ENCODE data around the gene PAIP1. TPM values are rescaled to one million over a fixed set of nuclear protein-coding genes. Genes with fewer than 3 reads are reported as not detected.
"Not testable (repeated sequence)": the region's sequence is repeated elsewhere in the genome, so short reads cannot be mapped to it uniquely, and the experiment has no call there.

Gene PAIP1
- total RNA-seq, 1 donor from 2014 or later = 120 TPM

GRCh38 chr5:43580402-43581210 is 23.7 kb upstream of the PAIP1 start:
- ATAC-seq (ENCODE audit: poor library complexity); DNase-seq; intact Hi-C loops (cut with DNase I): not testable (repeated sequence)

GRCh38 chr5:43573058-43573457 is 16.2 kb upstream of the PAIP1 start:
- DNase-seq (no peak), ATAC-seq (ENCODE audit: poor library complexity) (peak; percentile 16)
- intact Hi-C loops (cut with DNase I) = no loop called here

- intact Hi-C loops (cut with DNase I) = no loop called here
- DNase-seq (no peak), ATAC-seq (ENCODE audit: poor library complexity) (peak; percentile 84)
Measured at GRCh38 chr5:43572357-43572756, 15.5 kb upstream of the PAIP1 start.

- no peak for DNase-seq
- ATAC-seq (ENCODE audit: poor library complexity) = peak; percentile 69
- intact Hi-C loops (cut with DNase I) = no loop called here
Measured at GRCh38 chr5:43571237-43571636, 14.4 kb upstream of the PAIP1 start.

- ATAC-seq (ENCODE audit: poor library complexity) (no peak), DNase-seq (no peak)
- intact Hi-C loops (cut with DNase I) = no loop called here
Measured at GRCh38 chr5:43570450-43571158, 13.7 kb upstream of the PAIP1 start.

- no peak for ATAC-seq (ENCODE audit: poor library complexity)
- DNase-seq = no peak
- intact Hi-C loops (cut with DNase I) = no loop called here
Measured at GRCh38 chr5:43569236-43569746, 12.4 kb upstream of the PAIP1 start.

- intact Hi-C loops (cut with DNase I) = no loop called here
- no peak for DNase-seq
- no peak for ATAC-seq (ENCODE audit: poor library complexity)
Measured at GRCh38 chr5:43567967-43568366, 11.1 kb upstream of the PAIP1 start.

GRCh38 chr5:43565043-43565442 is 8.2 kb upstream of the PAIP1 start:
- DNase-seq = no peak

GRCh38 chr5:43564289-43564850 is 7.5 kb upstream of the PAIP1 start:
- ATAC-seq (ENCODE audit: poor library complexity) (no peak), DNase-seq (no peak)
- intact Hi-C loops (cut with DNase I) = no loop called here

More at GRCh38 chr5:43565043-43565442, 8.2 kb upstream of the PAIP1 start:
- intact Hi-C loops (cut with DNase I) = no loop called here
- no peak for ATAC-seq (ENCODE audit: poor library complexity)

- peak; percentile 44 for ATAC-seq (ENCODE audit: poor library complexity)
- no peak for DNase-seq
- intact Hi-C loops (cut with DNase I) = no loop called here
Measured at GRCh38 chr5:43563321-43563720, 6.4 kb upstream of the PAIP1 start.

- ATAC-seq (ENCODE audit: poor library complexity) (no peak), DNase-seq (no peak)
- intact Hi-C loops (cut with DNase I) = no loop called here
Measured at GRCh38 chr5:43561356-43561755, 4.5 kb upstream of the PAIP1 start.

GRCh38 chr5:43560128-43560527 is 3.3 kb upstream of the PAIP1 start:
- DNase-seq (no peak), ATAC-seq (ENCODE audit: poor library complexity) (no peak)
- intact Hi-C loops (cut with DNase I) = no loop called here

GRCh38 chr5:43556607-43556856 is 345 bp downstream of the PAIP1 start:
- DNase-seq = not testable (repeated sequence)
- intact Hi-C loops (cut with DNase I) = loop anchor here (5.0 kb wide), 1 partner anchor 46 kb away; the partner anchor contains the start of gene NNT
- ATAC-seq (ENCODE audit: poor library complexity) = peak; percentile 94

GRCh38 chr5:43555895-43556606 is 826 bp downstream of the PAIP1 start:
- intact Hi-C loops (cut with DNase I) = loop anchor here (5.0 kb wide), 1 partner anchor 46 kb away; the partner anchor contains the start of gene NNT
- DNase-seq = peak; percentile 75
- peak; percentile 56 for ATAC-seq (ENCODE audit: poor library complexity)

- intact Hi-C loops (cut with DNase I) = no loop called here
Measured at GRCh38 chr5:43554497-43554896, 2.4 kb downstream of the PAIP1 start.

GRCh38 chr5:43553381-43553780 is 3.5 kb downstream of the PAIP1 start:
- ATAC-seq (ENCODE audit: poor library complexity) (no peak), DNase-seq (no peak)
- intact Hi-C loops (cut with DNase I) = no loop called here

More at GRCh38 chr5:43554497-43554896, 2.4 kb downstream of the PAIP1 start:
- DNase-seq (no peak), ATAC-seq (ENCODE audit: poor library complexity) (no peak)

GRCh38 chr5:43551731-43552130 is 5.1 kb downstream of the PAIP1 start:
- intact Hi-C loops (cut with DNase I) = no loop called here
- DNase-seq (no peak), ATAC-seq (ENCODE audit: poor library complexity) (no peak)

- DNase-seq; ATAC-seq (ENCODE audit: poor library complexity); intact Hi-C loops (cut with DNase I): not testable (repeated sequence)
Measured at GRCh38 chr5:43549272-43549671, 7.6 kb downstream of the PAIP1 start.

- intact Hi-C loops (cut with DNase I) = no loop called here
- DNase-seq = no peak
- ATAC-seq (ENCODE audit: poor library complexity) = peak; percentile 21
Measured at GRCh38 chr5:43548358-43548757, 8.5 kb downstream of the PAIP1 start.

Measured in Right ventricle myocardium superior (tissue), 1 donor.